HG03108 (cell line): ENCODE results near the gene GARIN5A.
A peak's percentile ranks its signal among the peaks of the same experiment; 100 is the strongest.
"Not testable (repeated sequence)": the region's sequence is repeated elsewhere in the genome, so short reads cannot be mapped to it uniquely, and the experiment has no call there.

Experiments
- ATAC-seq: cut with Tn5 transposase; IDR thresholded peaks from one replicate; pipeline ENCODE4 v1.9.1; 2021; ENCODE audit warnings: moderate library complexity; ENCODE audit not compliant: unreplicated experiment

GARIN5A gene

GRCh38 chr19:50489461-50490011 lies 12.9 kb upstream of the GARIN5A start:
- no peak for ATAC-seq

GRCh38 chr19:50488389-50489194 lies 11.9 kb upstream of the GARIN5A start:
- ATAC-seq: no peak

- ATAC-seq: no peak
Observed at GRCh38 chr19:50486823-50487515, 10.3 kb upstream of the GARIN5A start.

GRCh38 chr19:50485284-50485955 lies 8.8 kb upstream of the GARIN5A start:
- no peak for ATAC-seq

GRCh38 chr19:50482916-50483315 lies 6.3 kb upstream of the GARIN5A start:
- no peak for ATAC-seq

GRCh38 chr19:50482271-50482855 lies 5.7 kb upstream of the GARIN5A start:
- no peak for ATAC-seq

GRCh38 chr19:50481351-50482149 lies 4.9 kb upstream of the GARIN5A start:
- no peak for ATAC-seq

GRCh38 chr19:50480281-50481111 lies 3.8 kb upstream of the GARIN5A start:
- ATAC-seq: no peak

GRCh38 chr19:50479761-50480251 lies 3.2 kb upstream of the GARIN5A start:
- ATAC-seq: no peak

- ATAC-seq: no peak
Observed at GRCh38 chr19:50478901-50479715, 2.5 kb upstream of the GARIN5A start.

GRCh38 chr19:50477751-50478515 lies 1.3 kb upstream of the GARIN5A start:
- ATAC-seq: no peak

- ATAC-seq: no peak
Observed at GRCh38 chr19:50476907-50477238, 225 bp upstream of the GARIN5A start.

- peak; percentile 10 for ATAC-seq
Observed at GRCh38 chr19:50475736-50476223, 868 bp downstream of the GARIN5A start.

- ATAC-seq: no peak
Observed at GRCh38 chr19:50475101-50475568, 1.5 kb downstream of the GARIN5A start.

- ATAC-seq: not testable (repeated sequence)
Observed at GRCh38 chr19:50473336-50473735, 3.3 kb downstream of the GARIN5A start.

GRCh38 chr19:50468818-50469217 lies 7.8 kb downstream of the GARIN5A start:
- ATAC-seq: no peak

GRCh38 chr19:50467566-50467965 lies 9.1 kb downstream of the GARIN5A start:
- ATAC-seq: no peak

GRCh38 chr19:50466706-50467039 lies 10.0 kb downstream of the GARIN5A start:
- ATAC-seq: no peak
